Dedifferentiated amniotic fluid mesenchymal stem cell (primary cell): ENCODE results near the gene SIGLEC14.
"Not testable (repeated sequence)": the region's sequence is repeated elsewhere in the genome, so short reads cannot be mapped to it uniquely, and the experiment has no call there.

ENCODE experiments used
- DNase-seq: peaks from one replicate; pipeline ENCODE4 v3.0.0-alpha.2; 2016; ENCODE audit errors: extremely low spot score

SIGLEC14 gene

DNA sequence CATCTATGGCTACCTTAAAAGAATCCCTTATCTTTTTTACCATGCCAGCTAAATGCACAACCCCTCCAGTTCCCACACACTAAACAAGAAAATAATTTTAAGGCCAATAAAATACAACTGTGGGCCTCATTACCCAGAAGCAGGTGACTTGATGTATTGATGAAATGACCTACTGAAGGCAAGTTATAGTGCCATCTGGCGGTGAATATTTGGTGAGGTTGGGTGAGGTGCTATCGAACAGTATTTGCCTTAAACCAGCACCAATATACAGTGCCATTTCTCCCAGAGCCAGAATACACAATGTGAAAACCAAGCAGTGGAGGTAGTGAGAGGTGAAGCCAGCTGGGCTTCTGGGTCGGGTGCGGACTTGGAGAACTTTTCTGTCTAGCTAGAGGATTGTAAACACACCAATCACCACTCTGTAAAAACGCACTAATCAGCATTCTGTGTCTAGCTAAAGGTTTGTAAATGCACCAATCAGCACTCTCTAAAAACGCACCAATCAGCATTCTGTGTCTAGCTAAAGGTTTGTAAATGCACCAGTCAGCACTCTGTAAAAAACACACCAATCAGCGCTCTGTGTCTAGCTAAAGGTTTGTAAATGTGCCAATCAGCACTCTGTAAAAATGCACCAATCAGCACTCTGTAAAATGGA, 29.4 kb upstream of the SIGLEC14 start:
- DNase-seq, result not testable (repeated sequence)

DNA sequence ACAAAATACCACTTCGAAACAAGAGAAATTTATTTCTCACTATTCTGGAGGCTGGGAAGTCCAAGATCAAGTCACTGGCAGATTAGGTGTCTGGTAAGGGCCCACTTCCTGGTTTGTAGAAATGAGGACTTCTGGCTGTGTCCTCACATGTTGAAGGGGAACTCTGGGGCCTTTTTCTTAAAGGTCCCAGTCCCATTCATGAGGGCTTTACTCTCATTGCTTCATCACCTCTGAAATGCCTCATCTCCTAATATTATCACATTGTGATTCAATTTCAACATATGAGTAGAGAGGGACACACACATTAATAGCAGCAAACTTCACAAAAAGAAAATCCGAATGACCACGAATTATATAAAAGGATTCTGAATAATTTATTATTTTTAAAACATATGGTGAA, 21.6 kb upstream of the SIGLEC14 start:
- no peak for DNase-seq

DNA sequence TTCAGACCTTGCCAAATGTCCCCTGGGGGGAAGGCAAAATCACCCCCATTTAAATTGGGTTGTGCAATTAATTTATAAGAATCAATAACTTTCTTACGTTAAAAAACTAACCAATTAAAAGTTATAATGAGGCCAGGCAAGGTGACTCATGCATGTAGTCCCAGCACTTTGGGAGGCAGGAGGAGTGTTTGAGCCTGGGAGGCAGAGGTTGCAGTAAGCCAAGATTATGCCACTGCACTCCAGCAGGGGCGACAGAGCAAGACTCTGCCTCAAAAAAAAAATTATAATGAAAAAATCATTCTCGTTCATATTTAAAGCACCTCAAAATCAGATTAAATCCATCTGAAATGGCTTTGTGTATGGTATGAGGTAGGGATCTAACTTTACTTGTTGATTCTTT, 18.4 kb upstream of the SIGLEC14 start:
- DNase-seq, result no peak

DNA sequence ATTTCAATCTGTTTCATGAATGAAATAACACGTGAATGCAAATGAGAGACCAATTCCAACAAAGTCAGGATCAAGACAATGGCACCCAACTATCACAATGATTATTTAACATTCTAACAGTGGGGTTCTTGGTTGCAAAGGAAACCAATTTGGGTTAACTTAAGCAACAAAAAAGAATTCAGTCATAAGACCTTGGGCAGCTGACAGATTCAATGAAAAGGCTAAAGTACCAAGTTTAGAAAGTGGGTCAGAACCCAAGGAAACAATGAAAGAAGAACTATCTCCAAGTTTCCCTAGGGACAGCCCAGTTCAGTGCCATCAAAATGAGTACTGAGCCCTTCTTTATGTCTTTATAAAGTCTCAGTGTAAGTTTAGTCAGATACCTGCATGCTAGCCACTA, 17.5 kb upstream of the SIGLEC14 start:
- no peak for DNase-seq

DNA sequence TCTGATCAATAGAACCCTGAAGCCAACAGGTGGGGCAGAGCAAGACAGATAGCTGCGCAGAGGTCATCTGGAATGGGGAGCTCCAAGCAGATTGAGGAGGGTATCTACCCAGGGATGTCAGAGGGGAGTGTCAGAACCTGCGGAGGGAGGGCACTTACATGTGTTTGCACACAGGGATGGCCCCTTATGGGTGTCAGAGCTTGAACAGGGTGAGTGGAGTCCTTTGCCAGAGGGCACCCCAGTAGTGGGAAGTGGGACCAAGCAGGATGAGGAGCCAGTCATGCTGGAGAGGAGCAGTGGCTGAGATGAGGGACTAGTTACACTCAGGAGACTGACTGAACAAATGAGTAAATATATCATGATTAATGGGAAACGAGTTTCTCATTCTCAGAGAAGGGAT, 17.0 kb upstream of the SIGLEC14 start:
- DNase-seq, result no peak

DNA sequence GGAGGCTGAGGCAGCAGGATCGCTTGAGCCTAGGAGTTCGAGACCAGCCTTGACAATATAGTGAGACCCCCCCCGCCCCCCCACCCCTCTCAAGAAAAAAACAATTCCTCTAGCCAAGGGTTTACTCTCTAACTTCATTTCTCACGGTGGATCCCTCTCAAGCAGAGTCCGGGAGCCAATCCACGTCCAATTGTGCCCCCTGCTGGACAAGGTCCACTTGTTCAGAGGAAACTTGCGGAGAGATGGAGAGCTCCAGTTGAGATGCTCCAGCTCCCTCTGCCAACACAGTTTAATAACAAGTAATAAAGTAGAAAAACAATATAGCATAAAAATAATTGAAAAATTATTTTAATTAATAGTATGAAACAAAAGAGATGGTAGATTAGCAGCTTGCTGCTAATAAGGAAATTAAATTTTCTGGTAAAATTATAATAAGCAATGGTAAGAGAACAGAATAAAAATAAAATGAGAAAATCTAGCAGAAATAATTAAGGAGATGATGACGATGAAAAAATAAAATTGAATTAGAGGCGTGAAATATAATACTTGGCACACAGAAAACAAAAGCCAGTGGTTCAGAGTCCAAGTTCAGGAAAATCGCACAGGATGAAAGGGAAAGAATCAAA, 14.5 kb upstream of the SIGLEC14 start:
- peak; percentile 70 for DNase-seq

DNA sequence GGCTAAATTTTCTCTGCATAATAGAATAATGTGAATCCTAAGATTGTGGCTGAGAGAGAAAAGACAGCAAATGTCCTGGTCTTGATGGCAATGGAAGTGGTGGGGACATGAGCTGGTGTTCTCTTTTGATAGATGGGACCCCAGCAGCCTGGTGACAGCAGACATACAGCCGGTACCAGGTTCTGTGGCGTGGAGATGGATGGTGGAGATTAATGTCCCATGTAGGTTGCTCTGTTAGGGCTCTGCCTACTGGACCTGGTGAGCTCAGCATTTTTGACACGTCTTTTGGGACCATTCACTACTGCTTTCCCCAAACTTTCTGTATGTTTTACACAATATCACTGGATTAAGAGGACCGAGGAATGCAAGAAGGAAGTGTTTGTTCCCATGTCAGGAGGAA, 8.2 kb upstream of the SIGLEC14 start:
- DNase-seq, result no peak

DNA sequence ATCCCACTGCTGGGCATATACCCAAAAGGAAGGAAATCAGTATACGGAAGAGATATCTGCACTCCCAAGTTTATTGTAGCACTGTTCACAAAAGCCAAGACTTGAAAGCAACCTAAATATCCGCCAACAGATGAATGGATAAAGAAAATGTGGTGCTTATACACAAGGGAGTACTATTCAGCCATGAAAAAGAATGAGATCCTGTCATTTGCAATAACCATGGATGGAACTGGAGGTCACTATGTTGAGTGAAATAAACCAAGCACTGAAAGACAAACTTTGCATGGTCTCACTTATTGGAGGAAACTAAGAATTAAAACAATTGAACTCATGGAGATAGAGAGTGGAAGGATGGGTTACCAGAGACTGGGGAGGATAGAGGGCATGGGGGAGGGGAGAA, 6.5 kb upstream of the SIGLEC14 start:
- DNase-seq, result no peak

DNA sequence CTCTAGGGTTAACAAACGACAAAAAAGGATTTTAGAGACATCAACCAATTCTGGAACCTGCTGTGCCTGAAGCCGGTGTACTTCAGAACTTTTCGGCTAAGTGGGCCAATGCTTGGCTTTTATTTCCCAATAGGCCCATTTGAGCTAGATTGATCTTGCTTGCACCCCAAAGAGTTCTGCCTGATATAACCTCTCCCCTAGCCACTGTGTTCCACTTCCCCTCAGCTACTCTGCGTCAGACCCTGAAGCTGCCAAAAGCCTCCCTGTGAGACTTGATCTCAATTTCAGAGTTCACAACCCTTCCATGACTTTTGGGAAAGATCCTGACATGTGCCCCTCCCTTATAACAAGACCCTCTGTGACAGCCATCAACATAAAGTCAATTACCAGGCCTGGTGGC, 5.6 kb upstream of the SIGLEC14 start:
- no peak for DNase-seq

DNA sequence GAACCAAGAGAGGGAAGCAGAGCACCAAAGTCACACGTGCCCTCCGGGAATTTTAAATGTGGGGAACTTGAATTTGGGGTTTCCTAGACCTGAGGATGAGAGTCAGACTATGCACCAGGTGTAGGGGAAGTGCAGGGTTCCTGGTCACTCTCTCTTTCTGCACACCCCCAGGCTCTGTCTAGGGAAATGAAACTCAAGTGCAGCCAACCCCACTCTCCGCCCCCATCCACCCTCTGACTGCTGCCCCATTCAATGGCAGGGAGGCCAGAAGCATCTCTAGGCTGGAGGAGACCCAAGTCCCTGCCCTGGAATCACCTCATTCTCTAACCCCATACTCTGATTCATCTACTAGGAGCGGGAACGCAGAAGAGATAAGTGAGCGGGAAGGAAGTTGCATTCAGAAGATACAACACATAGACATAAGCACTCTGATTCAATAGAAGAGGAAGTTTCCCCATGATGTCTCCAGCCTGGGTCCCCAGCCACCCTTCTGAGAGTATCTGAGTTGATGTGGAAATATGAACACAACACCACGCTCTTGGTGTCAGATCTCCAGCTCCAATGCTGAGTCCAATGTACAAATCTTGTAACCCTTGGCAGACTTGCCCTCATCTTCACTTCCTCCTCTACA, 4.7 kb upstream of the SIGLEC14 start:
- DNase-seq, result no peak

DNA sequence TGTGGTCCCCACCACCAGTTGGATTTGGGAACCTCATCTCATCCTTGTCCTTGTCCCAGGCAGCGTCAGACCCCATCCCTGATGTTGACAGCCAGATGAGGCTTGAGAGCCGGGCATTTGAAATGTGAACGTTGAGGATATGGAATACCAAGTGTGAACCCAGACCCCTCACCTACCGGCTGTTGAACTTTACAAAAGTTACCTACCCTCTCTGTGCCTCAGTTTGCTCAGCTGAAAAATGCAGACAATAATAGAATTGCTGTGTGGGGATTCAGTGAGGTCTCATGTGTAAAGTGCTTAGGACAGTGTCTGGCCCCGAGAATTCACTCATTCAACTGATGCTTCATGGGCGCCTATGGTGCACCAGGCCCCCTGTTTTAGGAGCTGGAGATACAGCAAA, 693 bp upstream of the SIGLEC14 start:
- DNase-seq, result no peak

DNA sequence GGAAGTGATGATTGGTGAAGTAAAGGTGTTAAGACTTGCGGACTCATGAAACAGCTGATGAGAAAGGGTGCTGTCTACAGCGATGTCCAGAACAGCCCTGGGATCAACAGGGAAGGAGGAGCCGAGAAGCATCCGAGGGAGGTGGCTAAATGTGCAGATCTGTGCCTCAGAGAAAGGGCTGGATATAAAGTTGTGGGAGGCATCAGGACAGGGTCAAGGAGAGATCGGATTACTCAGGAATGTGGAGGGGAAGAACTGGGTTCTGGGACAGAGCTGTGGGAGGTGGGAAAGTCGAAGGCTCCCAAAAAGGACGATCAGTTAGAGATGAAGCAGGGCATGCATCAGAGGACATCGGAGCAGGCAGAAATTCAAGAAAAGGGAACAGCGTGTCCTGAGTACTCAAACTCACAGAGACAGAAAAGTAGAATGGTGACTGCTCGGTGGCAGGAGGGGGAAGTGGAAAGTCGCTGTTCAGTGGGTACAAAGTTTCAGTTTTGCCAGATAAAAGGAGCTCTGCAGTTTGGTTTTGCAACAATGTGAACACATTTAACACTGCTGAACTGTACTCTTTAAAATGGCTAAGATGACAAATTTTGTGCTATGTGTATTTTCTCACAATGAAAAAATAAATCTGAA, 1.9 kb downstream of the SIGLEC14 start:
- no peak for DNase-seq

DNA sequence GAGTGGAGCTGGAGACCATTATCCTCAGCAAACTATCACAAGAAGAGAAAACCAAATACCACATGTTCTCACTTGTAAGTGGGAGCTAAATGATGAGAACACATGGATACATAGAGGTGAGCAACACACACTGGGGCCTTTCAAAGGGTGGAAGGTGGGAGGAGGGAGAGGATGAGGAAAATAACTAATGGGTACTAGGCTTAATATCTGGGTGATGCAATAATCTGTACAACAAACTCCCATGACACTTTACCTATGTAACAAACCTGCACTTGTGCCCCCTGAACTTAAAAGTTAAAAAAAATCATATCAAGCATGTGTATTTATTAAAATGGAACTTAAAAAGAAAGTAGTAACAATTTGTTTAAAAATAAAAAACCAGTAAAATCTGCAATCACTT, 5.0 kb downstream of the SIGLEC14 start:
- DNase-seq, result no peak

DNA sequence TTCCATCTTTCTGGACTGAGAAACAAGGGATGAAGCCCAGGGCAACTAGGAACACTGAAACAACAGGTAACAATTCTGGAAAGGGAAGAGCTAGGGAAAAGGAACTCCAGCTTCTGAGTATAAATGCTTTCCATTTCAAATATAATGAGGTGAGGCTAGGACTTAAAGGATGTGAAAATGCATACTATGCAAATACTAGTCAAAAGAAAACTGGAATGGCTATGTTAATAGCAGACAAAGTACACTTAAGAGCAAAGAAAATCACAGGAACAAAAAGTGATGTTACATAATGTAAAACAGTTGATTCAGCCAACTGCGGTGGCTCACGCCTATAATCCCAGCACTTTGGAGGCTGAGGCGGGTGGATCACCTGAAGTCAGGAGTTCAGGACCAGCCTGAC, 6.2 kb downstream of the SIGLEC14 start:
- DNase-seq, result no peak

DNA sequence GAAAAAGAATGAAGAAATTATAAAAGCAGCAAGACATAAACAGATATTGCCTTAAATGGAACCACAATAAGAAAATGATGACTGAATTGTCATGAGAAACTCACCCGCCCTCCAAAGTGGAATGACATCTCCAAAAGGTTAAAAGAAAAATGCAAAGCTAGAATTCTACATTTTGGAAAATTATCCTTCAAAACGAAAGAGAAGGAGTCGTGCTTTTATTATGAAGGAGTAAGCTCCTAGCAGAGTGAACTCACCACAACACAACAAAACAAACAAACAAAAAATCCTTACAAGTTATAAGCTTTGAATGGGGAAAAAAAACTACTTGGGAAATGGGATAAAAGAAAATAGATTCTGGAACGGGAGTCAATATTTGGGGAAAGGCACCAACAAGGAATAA, 6.7 kb downstream of the SIGLEC14 start:
- no peak for DNase-seq

DNA sequence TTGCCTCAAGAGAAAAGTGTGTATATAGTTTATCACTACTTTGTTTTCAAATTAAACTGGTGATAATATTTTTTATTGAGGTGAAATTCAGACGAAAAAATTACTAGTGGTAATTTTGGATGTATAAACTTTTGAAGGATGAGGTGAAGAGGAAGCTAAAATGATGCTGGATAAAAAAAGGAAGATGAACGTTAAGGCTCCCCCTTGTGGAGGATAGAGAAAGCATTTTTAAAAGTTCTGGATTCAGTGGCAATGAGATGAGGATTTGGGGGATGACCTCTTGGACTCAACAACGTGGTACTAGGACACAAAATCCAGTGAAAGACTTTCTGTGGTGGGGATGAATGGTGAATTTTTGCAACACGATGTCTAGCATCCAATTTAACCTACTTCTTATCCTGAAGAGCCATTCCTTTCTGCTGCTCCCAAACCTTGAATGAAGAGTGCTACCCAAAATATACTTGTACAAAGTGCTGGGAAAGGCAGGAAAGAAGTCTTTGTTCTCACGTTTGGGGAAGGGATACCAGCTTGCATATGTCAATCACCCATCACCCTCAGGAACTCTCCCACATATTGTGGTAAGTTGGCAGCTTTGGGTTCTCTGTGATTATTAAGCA, 9.2 kb downstream of the SIGLEC14 start:
- no peak for DNase-seq

DNA sequence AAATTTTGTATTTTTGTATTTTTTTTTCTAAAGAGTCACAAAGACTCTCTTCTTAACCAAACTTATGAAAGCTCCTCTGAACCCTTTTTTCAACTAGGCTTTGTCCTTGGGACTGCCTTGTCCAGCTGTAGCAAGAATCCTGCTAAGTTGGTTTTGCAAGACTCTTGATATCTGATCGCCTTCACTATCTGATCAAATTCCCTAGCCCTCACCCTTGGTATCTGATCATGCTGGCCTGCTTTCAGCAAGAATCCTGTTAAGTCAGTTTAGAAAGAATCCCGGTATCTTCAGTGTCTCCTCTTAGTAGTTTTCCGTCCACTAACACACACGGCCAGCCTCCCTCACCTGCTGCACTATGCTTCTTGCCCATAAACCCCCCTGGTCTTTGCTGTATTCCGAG, 14.5 kb downstream of the SIGLEC14 start:
- DNase-seq, result no peak

DNA sequence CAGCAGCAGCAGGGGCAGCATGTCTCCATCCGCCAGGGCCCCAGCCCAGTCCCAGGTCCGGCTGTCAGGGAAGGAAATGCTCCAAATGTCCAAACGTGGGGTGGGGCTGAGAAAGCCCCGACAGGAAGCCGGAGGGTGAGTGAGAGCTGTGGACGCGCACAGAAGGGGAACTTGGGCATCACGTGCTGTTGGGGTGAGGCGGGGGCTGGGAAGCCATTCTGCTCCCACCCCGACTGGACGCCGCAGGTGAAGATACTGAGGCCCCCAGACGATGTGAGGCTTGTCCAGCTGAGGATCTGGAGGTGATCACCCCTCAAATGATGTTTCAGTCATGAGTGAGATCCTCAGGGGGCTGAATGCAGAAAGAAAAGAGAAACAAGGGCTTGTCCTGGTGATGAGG, 16.3 kb downstream of the SIGLEC14 start, which contains the start of gene SIGLEC5:
Gene SIGLEC5, minus strand, starts transcription at position 87 of the 400 bp plus-strand sequence. Its CDS starts 66 bp downstream, at position 21.
- DNase-seq, result not testable (repeated sequence)

DNA sequence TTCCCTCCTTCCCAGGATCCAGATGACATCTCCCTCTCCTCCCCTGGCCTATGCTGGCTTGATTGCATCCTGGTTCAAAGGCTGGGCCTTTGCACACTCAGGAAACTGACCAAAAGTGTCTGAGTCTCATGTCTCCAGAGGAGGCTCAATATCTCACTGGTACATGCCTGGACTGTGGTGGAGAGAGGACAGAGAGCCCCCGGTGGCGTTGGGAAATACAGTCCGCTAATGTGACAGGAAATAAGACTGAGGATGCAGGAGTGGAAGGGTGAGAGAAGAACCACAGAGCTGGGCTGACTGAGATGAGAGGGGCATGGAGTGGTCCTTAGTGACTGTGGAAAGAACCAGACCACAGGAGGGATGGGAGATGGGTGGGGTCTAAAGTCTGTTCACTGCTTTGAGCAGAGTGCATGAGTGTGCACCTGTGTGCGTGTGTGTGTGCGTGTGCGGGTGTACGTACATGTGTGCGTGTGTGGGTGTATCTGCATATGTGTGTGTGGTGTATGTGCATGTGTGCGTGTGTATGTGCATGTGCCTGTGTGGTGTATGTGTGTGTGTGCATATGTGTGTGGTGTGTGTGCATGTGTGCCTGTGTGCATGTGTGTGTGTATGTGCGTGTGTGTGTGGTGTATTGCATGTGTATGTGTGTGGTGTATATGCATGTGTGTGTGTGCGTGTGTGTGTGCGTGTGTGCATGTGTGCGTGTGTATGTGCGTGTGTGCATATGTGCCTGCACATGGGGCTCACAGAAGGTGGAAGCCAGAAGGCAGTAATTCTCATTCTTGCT, 18.3 kb downstream of the SIGLEC14 start:
- no peak for DNase-seq

DNA sequence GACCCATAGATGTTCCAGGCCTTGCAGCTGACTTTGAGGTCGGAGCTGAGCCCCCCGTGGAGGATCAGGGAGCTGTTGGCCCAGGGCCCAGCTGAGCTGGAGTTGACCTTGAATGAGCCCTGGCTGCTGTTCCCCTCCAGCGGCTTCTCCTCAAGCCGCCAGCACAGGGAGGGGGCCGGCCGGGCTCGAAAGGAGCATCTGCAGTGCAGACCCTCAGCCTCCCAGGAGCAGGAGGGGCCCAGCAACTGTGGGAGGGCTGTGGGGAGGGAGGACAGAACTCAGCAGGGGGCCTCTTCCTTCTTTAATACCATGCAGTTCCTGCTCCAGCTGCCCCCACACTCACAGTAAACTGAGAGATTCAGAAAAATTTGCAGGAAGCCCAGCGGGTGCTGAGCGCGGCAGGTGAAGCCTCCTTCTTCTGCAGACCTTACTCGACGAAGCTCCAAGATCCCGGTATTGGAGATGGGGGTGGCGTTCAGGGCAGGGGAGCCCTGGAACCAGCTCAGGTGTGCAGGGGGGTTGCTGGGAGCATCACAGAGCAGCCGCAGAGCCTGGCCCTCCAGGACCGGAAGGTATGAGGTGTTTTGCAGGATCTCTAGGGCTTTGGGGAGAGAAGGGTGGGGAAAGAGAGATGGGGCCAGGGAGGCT, 19.0 kb downstream of the SIGLEC14 start:
- no peak for DNase-seq

DNA sequence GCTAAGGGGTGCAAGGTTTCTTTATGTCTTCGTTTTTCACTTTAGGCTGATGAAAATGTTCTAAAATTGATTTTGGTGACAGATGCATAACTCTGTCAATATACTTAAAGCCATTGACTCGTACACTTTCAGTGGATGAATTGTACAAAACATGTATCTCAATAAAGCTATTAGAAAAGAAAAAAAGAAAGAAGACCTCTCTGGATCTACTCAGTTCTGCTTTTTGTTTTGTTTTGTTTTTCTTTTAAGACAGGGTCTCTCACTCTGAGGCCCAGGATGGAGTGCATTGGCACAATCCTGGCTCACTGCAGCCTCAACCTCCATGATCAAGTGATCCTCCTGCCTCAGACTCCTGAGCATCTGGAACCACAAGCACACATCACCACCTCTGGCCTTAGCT, 19.9 kb downstream of the SIGLEC14 start:
- DNase-seq, result no peak
